Stomach (tissue), 4 donors: ENCODE data around the gene KCTD13.

ENCODE experiments used
- POLR2AphosphoS5 ChIP-seq, 3 donors: sonication (generic); formaldehyde crosslinking; IDR thresholded peaks; one replicate each; pipeline ENCODE4 v1.6.1; 2016; ENCODE audit warnings: antibody characterized with exemption in 3 of 3
- TF ChIP-seq, protein P1 (sequence below), 7 experiments: fragments of 450-650 bp in 4 of 7; fragments of 200-600 bp in 3 of 7; sonication (generic) in 3 of 7; IDR thresholded peaks; one replicate each; pipeline ENCODE4 v1.5.1; 2016 to 2019; ENCODE audit warnings: antibody characterized with exemption in 7 of 7, control low read depth in 2 of 7, mild to moderate bottlenecking in 1 of 7

DNA sequence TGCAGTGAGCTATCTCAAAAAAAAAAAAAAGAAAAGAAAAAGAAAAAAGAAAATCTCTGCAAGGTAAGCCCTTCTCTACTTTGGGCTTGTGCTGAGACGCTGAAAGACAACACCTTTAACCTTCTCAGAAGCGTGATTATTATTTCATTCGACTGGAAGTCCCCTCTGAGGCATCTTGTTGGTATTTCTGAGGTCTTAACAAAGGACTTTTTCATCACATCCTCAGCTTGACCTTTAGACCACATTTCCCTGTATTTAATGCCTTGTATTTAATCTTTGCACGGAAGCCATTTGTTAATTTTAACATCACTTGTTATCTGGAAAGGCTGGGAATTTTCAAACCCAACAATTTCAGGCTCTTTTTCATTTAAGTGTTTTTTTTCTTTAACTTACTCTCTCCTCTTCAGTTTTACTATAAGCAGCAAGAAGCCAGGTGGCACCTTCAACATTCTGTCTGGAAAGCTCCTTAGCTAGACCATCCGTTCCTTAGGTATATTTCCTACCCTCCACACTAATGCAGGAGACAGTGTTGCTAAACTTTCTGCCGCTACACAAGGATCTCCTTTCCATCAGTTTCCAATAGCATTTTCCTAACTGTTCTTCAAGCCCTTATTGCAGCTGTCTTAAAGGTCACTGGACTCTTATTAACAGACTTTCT, 10.3 kb downstream of the KCTD13 start:
- TF ChIP-seq, protein P1, sequence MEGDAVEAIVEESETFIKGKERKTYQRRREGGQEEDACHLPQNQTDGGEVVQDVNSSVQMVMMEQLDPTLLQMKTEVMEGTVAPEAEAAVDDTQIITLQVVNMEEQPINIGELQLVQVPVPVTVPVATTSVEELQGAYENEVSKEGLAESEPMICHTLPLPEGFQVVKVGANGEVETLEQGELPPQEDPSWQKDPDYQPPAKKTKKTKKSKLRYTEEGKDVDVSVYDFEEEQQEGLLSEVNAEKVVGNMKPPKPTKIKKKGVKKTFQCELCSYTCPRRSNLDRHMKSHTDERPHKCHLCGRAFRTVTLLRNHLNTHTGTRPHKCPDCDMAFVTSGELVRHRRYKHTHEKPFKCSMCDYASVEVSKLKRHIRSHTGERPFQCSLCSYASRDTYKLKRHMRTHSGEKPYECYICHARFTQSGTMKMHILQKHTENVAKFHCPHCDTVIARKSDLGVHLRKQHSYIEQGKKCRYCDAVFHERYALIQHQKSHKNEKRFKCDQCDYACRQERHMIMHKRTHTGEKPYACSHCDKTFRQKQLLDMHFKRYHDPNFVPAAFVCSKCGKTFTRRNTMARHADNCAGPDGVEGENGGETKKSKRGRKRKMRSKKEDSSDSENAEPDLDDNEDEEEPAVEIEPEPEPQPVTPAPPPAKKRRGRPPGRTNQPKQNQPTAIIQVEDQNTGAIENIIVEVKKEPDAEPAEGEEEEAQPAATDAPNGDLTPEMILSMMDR (IDR thresholded peaks at IDR 0.05), result no peak
- no peak for TF ChIP-seq POLR2AphosphoS5 (IDR thresholded peaks at IDR 0.05)
